Left ventricle myocardium inferior (tissue), 1 donor: ENCODE data around the gene HAPSTR1. TPM values are rescaled to one million over a fixed set of nuclear protein-coding genes. Genes with fewer than 3 reads are reported as not detected.
A peak's percentile ranks its signal among the peaks of the same experiment; 100 is the strongest.

Experiments
- DNase-seq: peaks from one replicate; pipeline ENCODE4 v3.0.0-alpha.2; 2020
- H3K27ac ChIP-seq: fragments of 200-600 bp; replicated peaks from 2 replicates; pipeline ENCODE4 v1.8.0; 2021
- H3K27me3 ChIP-seq: fragments of 200-600 bp; 2 replicates; pipeline ENCODE4 v1.8.0; 2021; ENCODE audit warnings: low read depth
- H3K36me3 ChIP-seq: fragments of 200-600 bp; 2 replicates; pipeline ENCODE4 v1.8.0; 2021
- H3K4me1 ChIP-seq: fragments of 200-600 bp; 2 replicates; pipeline ENCODE4 v1.8.0; 2021
- H3K4me3 ChIP-seq: fragments of 200-600 bp; 2 replicates; pipeline ENCODE4 v1.8.0; 2021; ENCODE audit warnings: mild to moderate bottlenecking, moderate library complexity
- H3K9me3 ChIP-seq: fragments of 200-600 bp; replicated peaks from 2 replicates; pipeline ENCODE4 v1.8.0; 2021
- CTCF ChIP-seq: fragments of 200-600 bp; IDR thresholded peaks from 2 replicates; pipeline ENCODE4 v1.8.0; 2021; ENCODE audit warnings: antibody characterized with exemption, mild to moderate bottlenecking, borderline replicate concordance
- intact Hi-C: fragments of 100-400 bp; cut with micrococcal nuclease; formaldehyde crosslinking; loops from one replicate; pipeline ENCODE4 v1.11.0; 2022
- total RNA-seq: library from RNA; stranded (reverse); fragmentation: NEBNext Ultra II Directional; extraction: Animal tissue kit (Norgen Biotek cat#: 25700); gene quantifications from one replicate; pipeline ENCODE4 v1.2.1, GENCODE V29; 2021
- donor health status: DM: no; HTN: yes; CAD: no; lungs with severe emphysema.

Gene HAPSTR1
- total RNA-seq, 1 donor from 2014 or later, result 52.3 TPM

GRCh38 chr16:9134306-9134705, 42.9 kb downstream of the HAPSTR1 start:
- no peaks in the 10 kb centered on the region for H3K9me3 ChIP-seq
- H3K36me3 ChIP-seq, result no peaks in the 10 kb centered on the region
- no peak for TF ChIP-seq CTCF
- DNase-seq, result no peak
- H3K4me3 ChIP-seq, result no peak overlapping the region
- no peaks in the 10 kb centered on the region for H3K27me3 ChIP-seq
- intact Hi-C loops, result no loop called here
- no peak overlapping the region for H3K27ac ChIP-seq
- peaks cover 7% of the 10 kb centered on the region for H3K4me1 ChIP-seq

- Histone ChIP-seq H3K27me3 (no peaks in the 10 kb centered on the region), H3K36me3 (no peaks in the 10 kb centered on the region), H3K4me1 (peaks cover 11% of the 10 kb centered on the region), H3K9me3 (no peaks in the 10 kb centered on the region), H3K27ac (no peak overlapping the region), H3K4me3 (no peak overlapping the region)
- peak; percentile 69 for TF ChIP-seq CTCF
- intact Hi-C loops, result no loop called here
- DNase-seq, result no peak
Measured at GRCh38 chr16:9134739-9135138, 43.3 kb downstream of the HAPSTR1 start.

DNA sequence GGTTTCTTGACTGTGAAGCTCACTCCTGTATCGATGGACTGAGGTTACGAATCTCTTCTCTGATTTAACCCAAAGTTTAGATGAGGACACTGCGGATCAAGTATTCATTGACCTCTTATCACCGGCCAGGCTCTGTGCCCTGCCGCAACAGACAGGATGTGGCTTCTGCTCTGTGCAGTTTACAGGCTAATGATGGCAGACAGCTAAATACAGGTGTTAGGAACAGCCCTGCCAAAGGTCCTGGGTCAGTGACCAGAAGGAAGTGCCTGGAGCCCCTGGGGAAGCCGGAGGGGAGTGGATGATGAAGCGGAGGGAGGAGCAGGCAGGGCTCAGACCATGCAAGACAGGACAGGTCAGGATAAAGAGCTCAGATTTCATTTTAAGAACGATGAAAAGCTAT, 44.4 kb downstream of the HAPSTR1 start:
- no peaks in the 10 kb centered on the region for H3K36me3 ChIP-seq
- no peak overlapping the region for H3K27ac ChIP-seq
- H3K9me3 ChIP-seq, result no peaks in the 10 kb centered on the region
- H3K27me3 ChIP-seq, result no peaks in the 10 kb centered on the region
- TF ChIP-seq CTCF, result no peak
- no peak for DNase-seq
- intact Hi-C loops, result no loop called here
- no peak overlapping the region for H3K4me3 ChIP-seq
- peaks cover 11% of the 10 kb centered on the region for H3K4me1 ChIP-seq

- Histone ChIP-seq H3K9me3 (no peaks in the 10 kb centered on the region), H3K4me3 (no peak overlapping the region), H3K4me1 (peaks cover 11% of the 10 kb centered on the region), H3K27me3 (no peaks in the 10 kb centered on the region), H3K27ac (no peak overlapping the region), H3K36me3 (no peaks in the 10 kb centered on the region)
- no peak for TF ChIP-seq CTCF
- DNase-seq, result no peak
- intact Hi-C loops, result no loop called here
Measured at GRCh38 chr16:9136596-9136995, 45.2 kb downstream of the HAPSTR1 start.

DNA sequence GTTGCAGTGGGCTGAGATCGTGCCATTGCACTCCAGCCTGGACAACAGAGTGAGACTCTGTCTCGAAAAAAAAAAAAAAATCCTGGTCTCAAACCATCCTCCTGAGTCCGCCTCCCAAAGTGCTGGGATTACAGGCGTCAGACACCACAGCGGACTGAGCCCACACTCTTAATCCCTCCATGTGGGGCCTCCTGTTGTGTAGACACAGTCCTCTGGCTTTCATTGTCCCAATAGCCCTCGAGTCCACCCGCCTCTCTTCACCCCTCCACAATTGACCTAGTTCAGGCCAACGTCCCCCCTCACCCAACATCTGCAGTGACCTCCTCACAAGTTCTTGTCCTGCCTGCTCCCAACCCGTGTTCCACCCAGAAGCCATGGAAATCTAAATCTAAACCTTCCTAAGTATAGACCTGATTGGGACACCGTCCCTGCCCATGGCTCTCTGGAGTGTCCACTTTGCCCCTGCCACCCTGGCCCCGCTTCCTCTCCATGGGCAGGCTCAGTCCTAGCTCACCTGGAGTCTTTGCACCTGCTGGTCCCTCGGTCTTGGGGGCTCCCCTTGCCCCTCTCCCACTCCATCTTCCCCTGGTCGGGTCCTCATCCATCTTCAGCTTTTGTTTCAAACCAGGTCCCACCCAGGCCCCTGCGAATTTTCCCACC, 46.7 kb downstream of the HAPSTR1 start:
- intact Hi-C loops, result no loop called here
- Histone ChIP-seq H3K27me3 (no peaks in the 10 kb centered on the region), H3K36me3 (no peaks in the 10 kb centered on the region), H3K4me1 (peaks cover 11% of the 10 kb centered on the region), H3K4me3 (no peak overlapping the region), H3K27ac (no peak overlapping the region), H3K9me3 (no peaks in the 10 kb centered on the region)
- TF ChIP-seq CTCF, result no peak
- DNase-seq, result no peak
